ENCODE data around the gene STAT1. TPM values are rescaled to one million over a fixed set of nuclear protein-coding genes. Genes with fewer than 3 reads are reported as not detected.

The STAT1 gene
- polyA plus RNA-seq, 1 donor from 2014 or later = 4.9 TPM

DNA sequence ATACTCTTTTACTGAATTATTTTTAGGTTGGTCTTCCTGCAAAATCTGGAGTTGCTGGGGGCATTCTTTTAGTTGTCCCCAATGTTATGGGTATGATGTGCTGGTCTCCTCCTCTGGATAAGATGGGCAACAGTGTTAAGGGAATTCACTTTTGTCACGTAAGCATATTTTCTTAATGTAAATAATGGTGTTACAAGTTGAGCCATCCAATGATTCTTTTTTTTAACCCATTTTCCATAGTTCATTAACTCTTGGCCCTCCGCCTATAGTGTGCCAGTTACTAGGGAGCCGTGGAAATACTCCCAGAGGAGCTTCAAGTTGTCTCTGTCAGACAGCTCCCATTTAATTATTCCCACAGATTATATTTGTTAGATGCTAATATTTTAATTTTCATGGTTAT, 83.6 kb downstream of the STAT1 start:
- Histone ChIP-seq H3K9me3 (ENCODE audit: low read length) (no peaks in the 10 kb centered on the region), H2AFZ (ENCODE audit: low read depth, low read length) (no peak overlapping the region), H3K4me3 (ENCODE audit: low read length) (no peak overlapping the region), H3K9me2 (ENCODE audit: insufficient read depth, low read length) (no peaks in the 10 kb centered on the region), H3F3A (ENCODE audit: insufficient read depth, low read length, poor library complexity, severe bottlenecking) (no peaks in the 10 kb centered on the region), H3K27me3 (ENCODE audit: insufficient read depth, low read depth, low read length) (no peaks in the 10 kb centered on the region), H4K20me1 (ENCODE audit: insufficient read depth) (no peaks in the 10 kb centered on the region), H3K36me3 (ENCODE audit: insufficient read depth, low read length) (no peaks in the 10 kb centered on the region), H3K9ac (ENCODE audit: low read length) (no peak overlapping the region), H3K27ac (ENCODE audit: low read length) (no peak overlapping the region), H3K79me2 (replicated peaks; ENCODE audit: insufficient read depth, low read length) (no peaks in the 10 kb centered on the region), H3K4me2 (ENCODE audit: low read length) (no peak overlapping the region)
- TF ChIP-seq EZH2 (IDR thresholded peaks at IDR 0.05; ENCODE audit: borderline replicate concordance, insufficient read depth, low read length, poor library complexity, severe bottlenecking) (no peak), MXI1 (conservative IDR thresholded peaks at IDR 0.05; ENCODE audit: poor library complexity, severe bottlenecking) (no peak)

DNA sequence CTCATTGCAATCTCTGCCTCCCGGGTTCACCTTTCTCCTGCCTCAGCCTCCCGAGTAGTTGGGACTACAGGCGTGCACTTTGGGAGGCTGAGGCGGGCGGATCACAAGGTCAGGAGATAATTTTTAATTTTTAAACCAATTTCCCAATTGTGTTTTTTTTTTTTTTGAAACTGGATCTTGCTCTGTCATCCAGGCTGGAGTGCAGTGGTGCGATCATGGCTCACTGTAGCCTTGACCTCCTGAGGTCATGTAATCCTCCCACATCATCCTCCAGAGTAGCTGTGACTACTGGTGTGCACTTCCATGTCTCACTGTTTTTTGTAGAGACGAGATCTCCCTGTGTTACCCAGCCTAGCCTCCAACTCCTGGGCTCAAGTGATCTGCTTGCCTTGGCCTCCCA, 84.1 kb downstream of the STAT1 start:
- H3K9me3 ChIP-seq (ENCODE audit: low read length) = no peaks in the 10 kb centered on the region
- H3K36me3 ChIP-seq (ENCODE audit: insufficient read depth, low read length) = no peaks in the 10 kb centered on the region
- no peak overlapping the region for H3K4me3 ChIP-seq (ENCODE audit: low read length)
- H3K9me2 ChIP-seq (ENCODE audit: insufficient read depth, low read length) = no peaks in the 10 kb centered on the region
- H2AFZ ChIP-seq (ENCODE audit: low read depth, low read length) = no peak overlapping the region
- H3K79me2 ChIP-seq (replicated peaks; ENCODE audit: insufficient read depth, low read length) = no peaks in the 10 kb centered on the region
- no peak for TF ChIP-seq MXI1 (conservative IDR thresholded peaks at IDR 0.05; ENCODE audit: poor library complexity, severe bottlenecking)
- TF ChIP-seq SMC3 (conservative IDR thresholded peaks at IDR 0.05; ENCODE audit: poor library complexity) = no peak
- no peaks in the 10 kb centered on the region for H3F3A ChIP-seq (ENCODE audit: insufficient read depth, low read length, poor library complexity, severe bottlenecking)
- no peaks in the 10 kb centered on the region for H3K27me3 ChIP-seq (ENCODE audit: insufficient read depth, low read depth, low read length)
- no peaks in the 10 kb centered on the region for H4K20me1 ChIP-seq (ENCODE audit: insufficient read depth)
- H3K4me2 ChIP-seq (ENCODE audit: low read length) = no peak overlapping the region
- no peak overlapping the region for H3K9ac ChIP-seq (ENCODE audit: low read length)
- H3K27ac ChIP-seq (ENCODE audit: low read length) = no peak overlapping the region

DNA sequence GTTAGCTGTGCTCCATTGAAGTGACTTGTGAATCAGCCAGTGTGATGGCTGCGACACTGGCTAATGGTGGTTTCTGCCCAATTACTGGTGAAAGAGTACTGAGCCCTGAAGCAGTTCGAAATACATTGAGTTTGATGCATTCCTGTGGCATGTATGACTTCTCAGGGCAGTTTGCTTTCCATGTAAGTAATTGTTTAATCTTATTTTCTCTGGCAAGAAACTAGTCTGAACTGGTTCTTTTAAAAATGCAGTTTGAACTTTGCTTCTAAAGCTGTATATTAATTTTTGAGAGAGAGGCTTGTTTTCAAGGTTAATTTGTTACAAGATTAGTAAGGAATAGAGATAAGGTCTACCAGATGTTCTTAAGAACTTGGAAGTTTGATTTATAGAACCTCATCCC, 86.7 kb downstream of the STAT1 start:
- Histone ChIP-seq H3K27ac (ENCODE audit: low read length) (no peak overlapping the region), H3K79me2 (replicated peaks; ENCODE audit: insufficient read depth, low read length) (no peaks in the 10 kb centered on the region), H3K9me2 (ENCODE audit: insufficient read depth, low read length) (no peaks in the 10 kb centered on the region), H4K20me1 (ENCODE audit: insufficient read depth) (no peaks in the 10 kb centered on the region), H3K4me2 (ENCODE audit: low read length) (no peak overlapping the region), H3K4me3 (ENCODE audit: low read length) (no peak overlapping the region), H3K9ac (ENCODE audit: low read length) (no peak overlapping the region), H3K27me3 (ENCODE audit: insufficient read depth, low read depth, low read length) (no peaks in the 10 kb centered on the region), H2AFZ (ENCODE audit: low read depth, low read length) (no peak overlapping the region), H3K36me3 (ENCODE audit: insufficient read depth, low read length) (peaks cover 5% of the 10 kb centered on the region), H3F3A (ENCODE audit: insufficient read depth, low read length, poor library complexity, severe bottlenecking) (no peaks in the 10 kb centered on the region), H3K9me3 (ENCODE audit: low read length) (no peaks in the 10 kb centered on the region)
- TF ChIP-seq SMC3 (conservative IDR thresholded peaks at IDR 0.05; ENCODE audit: poor library complexity) = no peak
- no peak for TF ChIP-seq EZH2 (IDR thresholded peaks at IDR 0.05; ENCODE audit: borderline replicate concordance, insufficient read depth, low read length, poor library complexity, severe bottlenecking)
- TF ChIP-seq, protein P1, sequence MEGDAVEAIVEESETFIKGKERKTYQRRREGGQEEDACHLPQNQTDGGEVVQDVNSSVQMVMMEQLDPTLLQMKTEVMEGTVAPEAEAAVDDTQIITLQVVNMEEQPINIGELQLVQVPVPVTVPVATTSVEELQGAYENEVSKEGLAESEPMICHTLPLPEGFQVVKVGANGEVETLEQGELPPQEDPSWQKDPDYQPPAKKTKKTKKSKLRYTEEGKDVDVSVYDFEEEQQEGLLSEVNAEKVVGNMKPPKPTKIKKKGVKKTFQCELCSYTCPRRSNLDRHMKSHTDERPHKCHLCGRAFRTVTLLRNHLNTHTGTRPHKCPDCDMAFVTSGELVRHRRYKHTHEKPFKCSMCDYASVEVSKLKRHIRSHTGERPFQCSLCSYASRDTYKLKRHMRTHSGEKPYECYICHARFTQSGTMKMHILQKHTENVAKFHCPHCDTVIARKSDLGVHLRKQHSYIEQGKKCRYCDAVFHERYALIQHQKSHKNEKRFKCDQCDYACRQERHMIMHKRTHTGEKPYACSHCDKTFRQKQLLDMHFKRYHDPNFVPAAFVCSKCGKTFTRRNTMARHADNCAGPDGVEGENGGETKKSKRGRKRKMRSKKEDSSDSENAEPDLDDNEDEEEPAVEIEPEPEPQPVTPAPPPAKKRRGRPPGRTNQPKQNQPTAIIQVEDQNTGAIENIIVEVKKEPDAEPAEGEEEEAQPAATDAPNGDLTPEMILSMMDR (IDR thresholded peaks at IDR 0.05; ENCODE audit: poor library complexity, severe bottlenecking) = no peak
- TF ChIP-seq, protein P2, sequence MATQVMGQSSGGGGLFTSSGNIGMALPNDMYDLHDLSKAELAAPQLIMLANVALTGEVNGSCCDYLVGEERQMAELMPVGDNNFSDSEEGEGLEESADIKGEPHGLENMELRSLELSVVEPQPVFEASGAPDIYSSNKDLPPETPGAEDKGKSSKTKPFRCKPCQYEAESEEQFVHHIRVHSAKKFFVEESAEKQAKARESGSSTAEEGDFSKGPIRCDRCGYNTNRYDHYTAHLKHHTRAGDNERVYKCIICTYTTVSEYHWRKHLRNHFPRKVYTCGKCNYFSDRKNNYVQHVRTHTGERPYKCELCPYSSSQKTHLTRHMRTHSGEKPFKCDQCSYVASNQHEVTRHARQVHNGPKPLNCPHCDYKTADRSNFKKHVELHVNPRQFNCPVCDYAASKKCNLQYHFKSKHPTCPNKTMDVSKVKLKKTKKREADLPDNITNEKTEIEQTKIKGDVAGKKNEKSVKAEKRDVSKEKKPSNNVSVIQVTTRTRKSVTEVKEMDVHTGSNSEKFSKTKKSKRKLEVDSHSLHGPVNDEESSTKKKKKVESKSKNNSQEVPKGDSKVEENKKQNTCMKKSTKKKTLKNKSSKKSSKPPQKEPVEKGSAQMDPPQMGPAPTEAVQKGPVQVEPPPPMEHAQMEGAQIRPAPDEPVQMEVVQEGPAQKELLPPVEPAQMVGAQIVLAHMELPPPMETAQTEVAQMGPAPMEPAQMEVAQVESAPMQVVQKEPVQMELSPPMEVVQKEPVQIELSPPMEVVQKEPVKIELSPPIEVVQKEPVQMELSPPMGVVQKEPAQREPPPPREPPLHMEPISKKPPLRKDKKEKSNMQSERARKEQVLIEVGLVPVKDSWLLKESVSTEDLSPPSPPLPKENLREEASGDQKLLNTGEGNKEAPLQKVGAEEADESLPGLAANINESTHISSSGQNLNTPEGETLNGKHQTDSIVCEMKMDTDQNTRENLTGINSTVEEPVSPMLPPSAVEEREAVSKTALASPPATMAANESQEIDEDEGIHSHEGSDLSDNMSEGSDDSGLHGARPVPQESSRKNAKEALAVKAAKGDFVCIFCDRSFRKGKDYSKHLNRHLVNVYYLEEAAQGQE (IDR thresholded peaks at IDR 0.05; ENCODE audit: borderline replicate concordance) = no peak
- no peak for TF ChIP-seq EP300 (conservative IDR thresholded peaks at IDR 0.05; ENCODE audit: poor library complexity, severe bottlenecking)
- TF ChIP-seq POLR2AphosphoS5 (IDR thresholded peaks at IDR 0.05) = no peak
- TF ChIP-seq TAF1 (IDR thresholded peaks at IDR 0.05; ENCODE audit: low read depth) = no peak
- TF ChIP-seq MXI1 (conservative IDR thresholded peaks at IDR 0.05; ENCODE audit: poor library complexity, severe bottlenecking) = no peak
- TF ChIP-seq RAD21 (conservative IDR thresholded peaks at IDR 0.05) = no peak

Measured in neural cell (in vitro differentiated cells).